NB4 (cell line): ENCODE data around the gene GPLD1.

ENCODE experiments used
- POLR2A ChIP-seq: IDR thresholded peaks from 2 replicates; pipeline ENCODE4 v1.6.1; 2011; ENCODE audit warnings: mild to moderate bottlenecking; ENCODE audit not compliant: insufficient read length; ENCODE audit errors: extremely low read depth
- TF ChIP-seq, protein P1 (sequence below): IDR thresholded peaks from 2 replicates; pipeline ENCODE4 v1.6.1; 2011; ENCODE audit warnings: low read depth, low read length
- TF ChIP-seq, protein P2 (sequence below): IDR thresholded peaks from one replicate; pipeline ENCODE4 v1.5.1; 2012; ENCODE audit warnings: low read depth, low read length

DNA sequence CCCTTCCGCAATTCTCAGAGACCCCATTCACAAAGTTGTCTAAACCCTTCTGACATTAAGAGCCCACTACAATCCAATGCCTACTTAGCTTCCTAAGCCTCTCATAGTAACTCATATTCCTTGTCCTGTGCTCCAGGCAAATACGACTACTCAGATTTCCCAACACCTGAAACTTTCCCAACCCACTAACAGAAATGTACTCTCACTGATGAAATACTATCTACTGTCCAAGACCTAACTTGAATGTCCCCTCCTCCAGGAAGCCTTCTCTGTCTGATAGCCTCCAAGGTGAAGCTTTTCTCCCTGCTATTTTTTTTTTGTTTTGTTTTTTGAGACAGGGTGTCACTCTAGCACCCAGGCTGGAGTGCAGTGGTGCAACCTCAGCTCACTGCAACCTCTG lies 30.4 kb downstream of the GPLD1 start:
- TF ChIP-seq, protein P1, sequence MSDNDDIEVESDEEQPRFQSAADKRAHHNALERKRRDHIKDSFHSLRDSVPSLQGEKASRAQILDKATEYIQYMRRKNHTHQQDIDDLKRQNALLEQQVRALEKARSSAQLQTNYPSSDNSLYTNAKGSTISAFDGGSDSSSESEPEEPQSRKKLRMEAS = no peak
- TF ChIP-seq, protein P2, sequence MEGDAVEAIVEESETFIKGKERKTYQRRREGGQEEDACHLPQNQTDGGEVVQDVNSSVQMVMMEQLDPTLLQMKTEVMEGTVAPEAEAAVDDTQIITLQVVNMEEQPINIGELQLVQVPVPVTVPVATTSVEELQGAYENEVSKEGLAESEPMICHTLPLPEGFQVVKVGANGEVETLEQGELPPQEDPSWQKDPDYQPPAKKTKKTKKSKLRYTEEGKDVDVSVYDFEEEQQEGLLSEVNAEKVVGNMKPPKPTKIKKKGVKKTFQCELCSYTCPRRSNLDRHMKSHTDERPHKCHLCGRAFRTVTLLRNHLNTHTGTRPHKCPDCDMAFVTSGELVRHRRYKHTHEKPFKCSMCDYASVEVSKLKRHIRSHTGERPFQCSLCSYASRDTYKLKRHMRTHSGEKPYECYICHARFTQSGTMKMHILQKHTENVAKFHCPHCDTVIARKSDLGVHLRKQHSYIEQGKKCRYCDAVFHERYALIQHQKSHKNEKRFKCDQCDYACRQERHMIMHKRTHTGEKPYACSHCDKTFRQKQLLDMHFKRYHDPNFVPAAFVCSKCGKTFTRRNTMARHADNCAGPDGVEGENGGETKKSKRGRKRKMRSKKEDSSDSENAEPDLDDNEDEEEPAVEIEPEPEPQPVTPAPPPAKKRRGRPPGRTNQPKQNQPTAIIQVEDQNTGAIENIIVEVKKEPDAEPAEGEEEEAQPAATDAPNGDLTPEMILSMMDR = no peak
- no peak for TF ChIP-seq POLR2A
